ENCODE results near the gene AQP12A.
"Not testable (repeated sequence)": the region's sequence is repeated elsewhere in the genome, so short reads cannot be mapped to it uniquely, and the experiment has no call there.

Gene AQP12A

GRCh38 chr2:240670950-240671349, 20.7 kb upstream of the AQP12A start:
- no peak for ATAC-seq (replicated peaks)
- H3K4me1 Mint-ChIP-seq (ENCODE audit: low read depth in 2 of 2) = peaks cover 0 to 3% of the 10 kb centered on the region in 2 donors
- H3K4me3 Mint-ChIP-seq = no peak overlapping the region
- no peaks in the 10 kb centered on the region for H3K36me3 Mint-ChIP-seq (ENCODE audit: insufficient read depth)
- no peak overlapping the region for H3K27ac Mint-ChIP-seq
- no peaks in the 10 kb centered on the region for H3K9me3 Mint-ChIP-seq
- peaks cover 20 to 45% of the 10 kb centered on the region in 2 donors for H3K27me3 Mint-ChIP-seq
- DNase-seq = no peak

- Mint-ChIP-seq H3K27me3 (peaks cover 13 to 37% of the 10 kb centered on the region in 2 donors), H3K4me1 (ENCODE audit: low read depth in 2 of 2) (peaks cover 0 to 3% of the 10 kb centered on the region in 2 donors), H3K9me3 (no peaks in the 10 kb centered on the region), H3K27ac (no peak overlapping the region), H3K36me3 (ENCODE audit: insufficient read depth) (no peaks in the 10 kb centered on the region), H3K4me3 (no peak overlapping the region)
- DNase-seq (no peak), ATAC-seq (replicated peaks) (no peak)
Measured at GRCh38 chr2:240672076-240672700, 19.5 kb upstream of the AQP12A start.

GRCh38 chr2:240672701-240673190, 18.9 kb upstream of the AQP12A start:
- peaks cover 0 to 3% of the 10 kb centered on the region in 2 donors for H3K4me1 Mint-ChIP-seq (ENCODE audit: low read depth in 2 of 2)
- H3K27me3 Mint-ChIP-seq = peaks cover 8 to 31% of the 10 kb centered on the region in 2 donors
- ATAC-seq (replicated peaks) = no peak
- H3K4me3 Mint-ChIP-seq = no peak overlapping the region
- no peak for DNase-seq
- H3K36me3 Mint-ChIP-seq (ENCODE audit: insufficient read depth) = no peaks in the 10 kb centered on the region
- H3K9me3 Mint-ChIP-seq = no peaks in the 10 kb centered on the region
- H3K27ac Mint-ChIP-seq = no peak overlapping the region

- ATAC-seq (replicated peaks); H3K4me1 Mint-ChIP-seq (ENCODE audit: low read depth in 2 of 2); DNase-seq; H3K9me3 Mint-ChIP-seq; H3K27ac Mint-ChIP-seq; H3K36me3 Mint-ChIP-seq (ENCODE audit: insufficient read depth): not testable (repeated sequence)
- H3K4me3 Mint-ChIP-seq = peak overlapping the region in 1 of 2 donors; percentile 47
- peaks cover 7 to 25% of the 10 kb centered on the region in 2 donors for H3K27me3 Mint-ChIP-seq
Measured at GRCh38 chr2:240674461-240675184, 17.0 kb upstream of the AQP12A start.

- ATAC-seq (replicated peaks); H3K36me3 Mint-ChIP-seq (ENCODE audit: insufficient read depth); H3K9me3 Mint-ChIP-seq; DNase-seq; H3K27ac Mint-ChIP-seq; H3K4me1 Mint-ChIP-seq (ENCODE audit: low read depth in 2 of 2); H3K4me3 Mint-ChIP-seq: not testable (repeated sequence)
- H3K27me3 Mint-ChIP-seq = peaks cover 7 to 25% of the 10 kb centered on the region in 2 donors
Measured at GRCh38 chr2:240675345-240675744, 16.3 kb upstream of the AQP12A start.

- H3K4me1 Mint-ChIP-seq (ENCODE audit: low read depth in 2 of 2); H3K9me3 Mint-ChIP-seq; DNase-seq; H3K36me3 Mint-ChIP-seq (ENCODE audit: insufficient read depth); H3K27ac Mint-ChIP-seq; H3K4me3 Mint-ChIP-seq; ATAC-seq (replicated peaks): not testable (repeated sequence)
- peaks cover 7 to 10% of the 10 kb centered on the region in 2 donors for H3K27me3 Mint-ChIP-seq
Measured at GRCh38 chr2:240678043-240678442, 13.6 kb upstream of the AQP12A start.

- H3K4me3 Mint-ChIP-seq; H3K4me1 Mint-ChIP-seq (ENCODE audit: low read depth in 2 of 2); H3K9me3 Mint-ChIP-seq; H3K27ac Mint-ChIP-seq; DNase-seq; ATAC-seq (replicated peaks); H3K36me3 Mint-ChIP-seq (ENCODE audit: insufficient read depth): not testable (repeated sequence)
- H3K27me3 Mint-ChIP-seq = peaks cover 7 to 10% of the 10 kb centered on the region in 2 donors
Measured at GRCh38 chr2:240678909-240679308, 12.8 kb upstream of the AQP12A start.

GRCh38 chr2:240680185-240680584, 11.5 kb upstream of the AQP12A start:
- H3K4me1 Mint-ChIP-seq (ENCODE audit: low read depth in 2 of 2); ATAC-seq (replicated peaks); DNase-seq; H3K27me3 Mint-ChIP-seq; H3K27ac Mint-ChIP-seq; H3K36me3 Mint-ChIP-seq (ENCODE audit: insufficient read depth); H3K4me3 Mint-ChIP-seq; H3K9me3 Mint-ChIP-seq: not testable (repeated sequence)

- ATAC-seq (replicated peaks); H3K27me3 Mint-ChIP-seq; DNase-seq; H3K9me3 Mint-ChIP-seq; H3K36me3 Mint-ChIP-seq (ENCODE audit: insufficient read depth): not testable (repeated sequence)
- H3K27ac Mint-ChIP-seq = peak within 1 kb of the TSS in 1 of 2 donors; percentile 81
- peak within 1 kb of the TSS; percentile 68 to 73 for H3K4me3 Mint-ChIP-seq
- H3K4me1 Mint-ChIP-seq (ENCODE audit: low read depth in 2 of 2) = peaks cover 13 to 17% of the 10 kb centered on the region in 2 donors
Measured at GRCh38 chr2:240682431-240683224, 9.0 kb upstream of the AQP12A start, which contains the start of gene AQP12B. Gene AQP12B, minus strand, starts transcription at chr2:240682885. Its CDS starts 48 bp downstream, at chr2:240682837.

GRCh38 chr2:240683329-240683979, 8.2 kb upstream of the AQP12A start:
- H3K36me3 Mint-ChIP-seq (ENCODE audit: insufficient read depth); DNase-seq; H3K27me3 Mint-ChIP-seq; H3K9me3 Mint-ChIP-seq: not testable (repeated sequence)
- peak; percentile 62 for ATAC-seq (replicated peaks)
- Mint-ChIP-seq H3K4me3 (peak overlapping the region; percentile 68 to 73), H3K4me1 (ENCODE audit: low read depth in 2 of 2) (peaks cover 13 to 17% of the 10 kb centered on the region in 2 donors), H3K27ac (peak overlapping the region; percentile 81 to 86)

- H3K27ac Mint-ChIP-seq = peak overlapping the region; percentile 81 to 86
- not testable (repeated sequence) for DNase-seq; H3K9me3 Mint-ChIP-seq; H3K36me3 Mint-ChIP-seq (ENCODE audit: insufficient read depth); H3K27me3 Mint-ChIP-seq; ATAC-seq (replicated peaks)
- peaks cover 13 to 17% of the 10 kb centered on the region in 2 donors for H3K4me1 Mint-ChIP-seq (ENCODE audit: low read depth in 2 of 2)
- H3K4me3 Mint-ChIP-seq = peak overlapping the region; percentile 68 to 73
Measured at GRCh38 chr2:240683980-240684728, 7.5 kb upstream of the AQP12A start.

- H3K36me3 Mint-ChIP-seq (ENCODE audit: insufficient read depth) = no peaks in the 10 kb centered on the region
- peak overlapping the region; percentile 58 to 85 for H3K27ac Mint-ChIP-seq
- H3K27me3 Mint-ChIP-seq = no peaks in the 10 kb centered on the region
- H3K4me1 Mint-ChIP-seq (ENCODE audit: low read depth in 2 of 2) = peaks cover 13 to 20% of the 10 kb centered on the region in 2 donors
- peak overlapping the region; percentile 14 to 37 for H3K4me3 Mint-ChIP-seq
- peak; percentile 23 for ATAC-seq (replicated peaks)
- no peaks in the 10 kb centered on the region for H3K9me3 Mint-ChIP-seq
- DNase-seq = no peak
Measured at GRCh38 chr2:240685771-240686371, 5.8 kb upstream of the AQP12A start.
